Measurements from ENCODE around the gene BST1. TPM values are rescaled to one million over a fixed set of nuclear protein-coding genes. Genes with fewer than 3 reads are reported as not detected.

Gene BST1
- 0.21 TPM for polyA plus RNA-seq

- peak within 1 kb of the TSS; percentile 67 to 94 (median 88) for H3K4me3 Mint-ChIP-seq
Measured at GRCh38 chr4:15702941-15703403, at the start of gene BST1. TSS of gene BST1 (plus strand) at chr4:15703065. CDS start at chr4:15703145, 80 bp downstream.

GRCh38 chr4:15653420-15653819, 49.4 kb upstream of the BST1 start:
- H3K27me3 Mint-ChIP-seq: no peaks in the 10 kb centered on the region
- peaks cover 29 to 41% (median 33%) of the 10 kb centered on the region in 3 donors for H3K4me1 Mint-ChIP-seq
- no peaks in the 10 kb centered on the region for H3K9me3 Mint-ChIP-seq
- H3K36me3 Mint-ChIP-seq: peaks cover 1% of the 10 kb centered on the region
- peak overlapping the region in 2 of 3 donors; percentile 88 to 98 for H3K27ac Mint-ChIP-seq
- peak overlapping the region; percentile 94 to 97 (median 96) for H3K4me3 Mint-ChIP-seq

More at GRCh38 chr4:15702941-15703403, at the start of gene BST1:
- Mint-ChIP-seq H3K27ac (peak within 1 kb of the TSS in 1 of 3 donors; percentile 16), H3K4me1 (peaks cover 3 to 7% (median 7%) of the 10 kb centered on the region in 3 donors), H3K36me3 (peaks cover 1% of the 10 kb centered on the region), H3K9me3 (peaks cover 0 to 7% (median 0%) of the 10 kb centered on the region in 3 donors), H3K27me3 (peaks cover 20% of the 10 kb centered on the region)

GRCh38 chr4:15653864-15654592, 48.8 kb upstream of the BST1 start:
- H3K4me1 Mint-ChIP-seq: peaks cover 27 to 37% (median 30%) of the 10 kb centered on the region in 3 donors
- no peaks in the 10 kb centered on the region for H3K27me3 Mint-ChIP-seq
- H3K36me3 Mint-ChIP-seq: peaks cover 1% of the 10 kb centered on the region
- no peaks in the 10 kb centered on the region for H3K9me3 Mint-ChIP-seq
- peak overlapping the region; percentile 94 to 97 (median 96) for H3K4me3 Mint-ChIP-seq
- H3K27ac Mint-ChIP-seq: peak overlapping the region; percentile 88 to 98 (median 94)

DNA sequence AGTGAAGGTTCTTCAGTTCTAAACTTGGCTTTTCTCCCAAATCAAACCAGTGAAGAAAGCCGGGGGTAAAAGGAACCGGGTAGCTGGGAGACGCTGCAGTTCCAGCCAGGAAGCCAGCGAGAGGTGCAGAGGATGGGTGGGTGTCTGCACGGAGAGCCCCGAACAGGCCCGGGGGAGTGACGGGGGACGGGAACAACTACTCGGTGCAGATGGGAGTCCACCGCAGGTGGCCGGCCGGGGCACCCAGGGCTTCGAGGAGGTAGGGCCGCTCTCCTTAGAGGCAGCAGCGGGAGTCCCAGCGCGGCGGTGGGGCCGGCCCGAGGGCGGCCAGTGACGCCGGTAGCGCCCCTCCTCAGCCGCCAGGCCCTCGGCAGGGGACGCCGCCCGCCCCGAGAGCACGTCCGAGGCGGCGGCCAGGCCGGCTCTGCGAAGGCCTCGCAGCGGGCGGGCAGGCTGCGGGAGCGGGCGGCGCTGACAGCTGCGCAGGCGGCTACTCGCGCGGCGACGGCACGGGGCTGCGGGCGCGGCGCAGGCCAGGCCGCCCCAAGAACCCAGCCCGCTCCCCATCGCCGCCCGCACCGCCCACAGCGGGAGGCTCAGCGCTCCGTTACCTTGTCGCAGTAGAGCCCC, 48.2 kb upstream of the BST1 start:
- H3K9me3 Mint-ChIP-seq: no peaks in the 10 kb centered on the region
- H3K4me1 Mint-ChIP-seq: peaks cover 27 to 34% (median 29%) of the 10 kb centered on the region in 3 donors
- H3K27me3 Mint-ChIP-seq: no peaks in the 10 kb centered on the region

GRCh38 chr4:15655223-15656037, 47.4 kb upstream of the BST1 start, which contains the start of gene FBXL5:
TSS of gene FBXL5 (minus strand) at chr4:15655357. CDS start at chr4:15655287, 70 bp downstream.
- H3K4me1 Mint-ChIP-seq: peaks cover 21 to 28% (median 23%) of the 10 kb centered on the region in 3 donors
- H3K36me3 Mint-ChIP-seq: peaks cover 1% of the 10 kb centered on the region
- no peaks in the 10 kb centered on the region for H3K27me3 Mint-ChIP-seq
- H3K4me3 Mint-ChIP-seq: peak within 1 kb of the TSS; percentile 95 to 98 (median 97)
- H3K27ac Mint-ChIP-seq: peak within 1 kb of the TSS; percentile 88 to 99 (median 98)
- H3K9me3 Mint-ChIP-seq: no peaks in the 10 kb centered on the region

More for the DNA sequence above, 48.2 kb upstream of the BST1 start:
- H3K36me3 Mint-ChIP-seq: peaks cover 1% of the 10 kb centered on the region
- peak overlapping the region; percentile 95 to 98 (median 97) for H3K4me3 Mint-ChIP-seq
- peak overlapping the region; percentile 88 to 98 (median 98) for H3K27ac Mint-ChIP-seq

DNA sequence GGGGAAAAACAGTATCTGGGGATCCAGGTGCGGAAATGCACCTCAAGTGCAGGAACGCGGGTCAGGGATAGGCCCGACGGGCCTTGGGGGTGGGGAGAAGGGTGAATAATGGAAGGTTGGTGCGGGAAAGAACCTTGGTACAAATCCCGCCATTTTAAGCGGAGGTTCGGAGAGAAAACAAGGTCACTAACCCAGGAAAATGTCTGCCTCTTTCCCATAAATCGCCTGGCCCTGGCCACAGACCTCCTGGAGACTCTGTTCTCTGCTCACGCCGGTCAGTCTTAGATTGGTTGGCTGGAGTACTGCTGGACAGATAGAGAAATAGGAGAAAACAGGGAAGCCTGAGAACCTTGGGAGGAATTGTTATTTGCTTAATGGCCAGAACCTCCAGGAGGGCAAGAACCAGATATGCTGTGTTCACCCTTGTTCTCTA, 46.8 kb upstream of the BST1 start:
- no peaks in the 10 kb centered on the region for H3K27me3 Mint-ChIP-seq
- no peaks in the 10 kb centered on the region for H3K9me3 Mint-ChIP-seq
- H3K36me3 Mint-ChIP-seq: peaks cover 1% of the 10 kb centered on the region
- peak overlapping the region; percentile 86 to 98 (median 96) for H3K4me3 Mint-ChIP-seq
- peak overlapping the region; percentile 88 to 99 (median 98) for H3K27ac Mint-ChIP-seq
- peaks cover 18 to 25% (median 23%) of the 10 kb centered on the region in 3 donors for H3K4me1 Mint-ChIP-seq

DNA sequence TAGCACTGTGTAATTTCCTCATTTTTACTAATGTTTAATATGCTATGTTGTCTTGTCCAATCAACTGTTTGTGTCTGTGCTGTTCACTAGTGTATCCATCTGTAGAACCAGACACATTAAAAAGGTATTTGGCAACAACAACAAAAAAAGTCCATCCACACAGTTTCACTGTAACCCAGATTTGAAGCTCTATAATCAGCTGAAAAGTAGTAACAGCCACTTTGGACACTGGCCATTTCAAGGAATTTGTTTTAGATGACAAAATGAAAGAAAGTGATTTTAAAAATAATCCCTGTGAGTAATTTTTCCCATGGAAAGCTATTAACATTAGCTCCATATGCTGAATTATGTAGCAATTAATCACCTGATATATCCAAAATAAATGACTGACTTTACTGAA, 45.5 kb upstream of the BST1 start:
- H3K36me3 Mint-ChIP-seq: peaks cover 1% of the 10 kb centered on the region
- peaks cover 13 to 19% (median 18%) of the 10 kb centered on the region in 3 donors for H3K4me1 Mint-ChIP-seq
- H3K9me3 Mint-ChIP-seq: no peaks in the 10 kb centered on the region
- no peaks in the 10 kb centered on the region for H3K27me3 Mint-ChIP-seq
- H3K27ac Mint-ChIP-seq: peak overlapping the region in 2 of 3 donors; percentile 31 to 88
- peak overlapping the region in 1 of 4 donors; percentile 86 for H3K4me3 Mint-ChIP-seq

DNA sequence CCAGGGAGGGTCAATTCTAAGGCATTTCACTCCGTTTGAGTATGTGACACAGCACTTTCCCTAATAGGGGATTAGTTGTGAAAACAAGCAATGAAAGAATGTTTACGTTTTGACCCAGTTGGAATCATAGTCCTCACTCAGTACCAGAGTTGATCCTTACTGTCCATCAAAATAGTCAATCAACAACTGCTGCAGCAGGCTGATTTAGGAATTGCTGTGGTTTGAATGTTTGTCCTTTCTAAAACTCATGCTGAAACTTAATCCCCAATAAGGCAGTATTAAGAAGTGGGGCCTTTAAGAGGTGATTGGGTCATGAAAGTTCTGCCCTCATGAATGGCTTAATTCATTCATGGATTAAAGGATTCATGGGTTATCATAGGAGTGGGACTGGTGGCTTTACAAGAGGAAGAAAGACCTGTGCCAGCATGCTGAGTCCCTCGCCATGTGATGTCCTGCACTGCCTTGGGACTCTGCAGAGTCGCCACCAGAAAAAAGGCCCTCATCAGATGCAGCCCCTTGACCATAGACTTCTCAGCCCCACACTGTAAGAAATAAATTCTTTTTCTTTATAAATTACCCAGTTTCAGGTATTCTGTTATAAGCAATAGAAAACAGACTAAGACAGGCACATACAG, 44.6 kb upstream of the BST1 start:
- H3K36me3 Mint-ChIP-seq: peaks cover 1% of the 10 kb centered on the region
- peaks cover 11 to 13% (median 12%) of the 10 kb centered on the region in 3 donors for H3K4me1 Mint-ChIP-seq
- H3K27me3 Mint-ChIP-seq: no peaks in the 10 kb centered on the region
- no peak overlapping the region for H3K4me3 Mint-ChIP-seq
- no peaks in the 10 kb centered on the region for H3K9me3 Mint-ChIP-seq
- H3K27ac Mint-ChIP-seq: peak overlapping the region in 1 of 3 donors; percentile 45

GRCh38 chr4:15658781-15659180, 44.1 kb upstream of the BST1 start:
- Mint-ChIP-seq H3K4me3 (no peak overlapping the region), H3K9me3 (no peaks in the 10 kb centered on the region), H3K27me3 (no peaks in the 10 kb centered on the region), H3K4me1 (peaks cover 6 to 9% (median 6%) of the 10 kb centered on the region in 3 donors), H3K27ac (no peak overlapping the region), H3K36me3 (peaks cover 1% of the 10 kb centered on the region)

DNA sequence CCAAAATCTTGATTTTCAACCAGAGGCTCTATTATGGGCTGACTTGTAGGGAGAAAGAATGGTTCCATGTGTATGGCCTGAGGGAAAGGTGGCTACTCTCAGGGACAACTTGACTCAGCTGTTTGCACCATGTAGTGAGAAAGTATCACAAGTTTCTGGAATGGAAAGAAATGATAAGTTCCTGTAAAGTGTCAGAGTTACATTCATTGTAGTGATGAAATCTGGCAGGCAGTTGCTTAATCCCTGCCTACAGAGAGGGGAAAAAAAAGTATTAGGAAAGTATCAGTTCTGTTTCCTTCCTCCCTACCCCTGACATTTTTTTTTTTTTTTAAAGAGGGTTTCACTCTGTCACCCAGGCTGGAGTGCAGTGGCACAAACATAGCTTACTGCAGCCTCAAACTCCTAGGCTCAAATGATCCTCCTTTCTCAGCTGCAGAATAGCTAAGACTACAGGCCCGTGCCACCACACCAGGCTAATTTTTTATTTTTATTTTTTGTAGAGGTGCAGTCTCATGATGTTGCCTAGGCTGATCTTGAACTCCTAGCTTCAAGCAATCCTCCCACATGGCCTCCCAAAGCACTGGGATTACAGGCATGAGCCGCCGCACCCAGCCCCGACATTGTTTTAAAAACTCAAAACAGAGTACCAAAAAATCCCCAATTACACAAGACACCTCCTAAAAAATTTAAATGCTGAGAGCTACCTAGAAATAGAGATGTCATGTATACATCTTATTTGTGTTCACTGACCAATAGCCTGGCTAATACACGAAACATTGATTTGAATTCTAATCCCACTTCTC, 42.9 kb upstream of the BST1 start:
- Mint-ChIP-seq H3K36me3 (peaks cover 1% of the 10 kb centered on the region), H3K4me3 (no peak overlapping the region), H3K27ac (no peak overlapping the region), H3K4me1 (peaks cover 0 to 4% (median 0%) of the 10 kb centered on the region in 3 donors), H3K9me3 (no peaks in the 10 kb centered on the region), H3K27me3 (no peaks in the 10 kb centered on the region)

GRCh38 chr4:15665753-15666365, 37.0 kb upstream of the BST1 start:
- H3K27ac Mint-ChIP-seq: no peak overlapping the region
- no peaks in the 10 kb centered on the region for H3K9me3 Mint-ChIP-seq
- H3K27me3 Mint-ChIP-seq: no peaks in the 10 kb centered on the region
- no peaks in the 10 kb centered on the region for H3K4me1 Mint-ChIP-seq
- H3K4me3 Mint-ChIP-seq: no peak overlapping the region
- no peaks in the 10 kb centered on the region for H3K36me3 Mint-ChIP-seq

- no peak overlapping the region for H3K4me3 Mint-ChIP-seq
- no peaks in the 10 kb centered on the region for H3K36me3 Mint-ChIP-seq
- H3K9me3 Mint-ChIP-seq: no peaks in the 10 kb centered on the region
- no peaks in the 10 kb centered on the region for H3K27me3 Mint-ChIP-seq
- no peaks in the 10 kb centered on the region for H3K4me1 Mint-ChIP-seq
- no peak overlapping the region for H3K27ac Mint-ChIP-seq
Measured at GRCh38 chr4:15667006-15667405, 35.9 kb upstream of the BST1 start.
